ENCODE measurements around the gene TCEA3.

- TF ChIP-seq CTCF (IDR thresholded peaks at IDR 0.05) = no peak
- TF ChIP-seq POLR2A (IDR thresholded peaks at IDR 0.05) = no peak
These were observed 29.0 kb upstream of the TCEA3 start for GRCh38 chr1:23453455-23454000.
